GM19025 (cell line): Measurements from ENCODE around the gene ZNF578.
"Not testable (repeated sequence)": the region's sequence is repeated elsewhere in the genome, so short reads cannot be mapped to it uniquely, and the experiment has no call there.

ENCODE experiments used
- ATAC-seq: cut with Tn5 transposase; IDR thresholded peaks from one replicate; pipeline ENCODE4 v1.9.1; 2021; ENCODE audit warnings: mild to moderate bottlenecking, low read depth, moderate library complexity; ENCODE audit not compliant: unreplicated experiment

Gene ZNF578

GRCh38 chr19:52507266-52507665, 53.9 kb downstream of the ZNF578 start:
- no peak for ATAC-seq

- no peak for ATAC-seq
Observed at GRCh38 chr19:52516191-52516590, 62.8 kb downstream of the ZNF578 start.

- no peak for ATAC-seq
Observed at GRCh38 chr19:52518646-52519045, 65.3 kb downstream of the ZNF578 start.

GRCh38 chr19:52519175-52519574, 65.8 kb downstream of the ZNF578 start:
- ATAC-seq = not testable (repeated sequence)

- no peak for ATAC-seq
Observed at GRCh38 chr19:52520013-52520412, 66.7 kb downstream of the ZNF578 start.

- no peak for ATAC-seq
Observed at GRCh38 chr19:52522551-52522950, 69.2 kb downstream of the ZNF578 start.

GRCh38 chr19:52524086-52524485, 70.7 kb downstream of the ZNF578 start:
- ATAC-seq = no peak

GRCh38 chr19:52527134-52527955, 74.0 kb downstream of the ZNF578 start, which contains the start of gene ZNF808:
ZNF808 (plus strand) TSS chr19:52527668; CDS start chr19:52543285, 15,617 bp downstream.
- ATAC-seq = peak; percentile 84

GRCh38 chr19:52527956-52528351, 74.6 kb downstream of the ZNF578 start:
- no peak for ATAC-seq

- no peak for ATAC-seq
Observed at GRCh38 chr19:52532480-52532879, 79.1 kb downstream of the ZNF578 start.

- no peak for ATAC-seq
Observed at GRCh38 chr19:52533901-52534300, 80.5 kb downstream of the ZNF578 start.

- ATAC-seq = not testable (repeated sequence)
Observed at GRCh38 chr19:52535385-52535770, 82.0 kb downstream of the ZNF578 start.

- ATAC-seq = peak; percentile 96
Observed at GRCh38 chr19:52535771-52536447, 82.6 kb downstream of the ZNF578 start.

- peak; percentile 19 for ATAC-seq
Observed at GRCh38 chr19:52536448-52536800, 83.1 kb downstream of the ZNF578 start.

- ATAC-seq = not testable (repeated sequence)
Observed at GRCh38 chr19:52538815-52539214, 85.5 kb downstream of the ZNF578 start.

- ATAC-seq = not testable (repeated sequence)
Observed at GRCh38 chr19:52541176-52541575, 87.8 kb downstream of the ZNF578 start.

- ATAC-seq = no peak
Observed at GRCh38 chr19:52541608-52542007, 88.3 kb downstream of the ZNF578 start.

GRCh38 chr19:52542541-52542940, 89.2 kb downstream of the ZNF578 start:
- ATAC-seq = not testable (repeated sequence)

- no peak for ATAC-seq
Observed at GRCh38 chr19:52542984-52543664, 89.8 kb downstream of the ZNF578 start.

GRCh38 chr19:52554216-52554971, 101.0 kb downstream of the ZNF578 start:
- no peak for ATAC-seq
